Subcutaneous abdominal adipose tissue (tissue), 5 donors: ENCODE measurements around the gene FCHSD2.

Source experiments
- H3K27ac ChIP-seq: one replicate; pipeline ENCODE4 v1.7.0; 2013; ENCODE audit warnings: low read depth, mild to moderate bottlenecking, inconsistent platforms, low read length, moderate library complexity
- H3K27me3 ChIP-seq, 5 donors: one replicate each; pipeline ENCODE4 v1.7.0; 2013; ENCODE audit warnings: low read length in 5 of 5, inconsistent platforms in 1 of 5; ENCODE audit not compliant: control insufficient read depth in 5 of 5, insufficient read depth in 4 of 5
- H3K36me3 ChIP-seq, 5 donors: one replicate each; pipeline ENCODE4 v1.7.0; 2013; ENCODE audit warnings: low read length in 5 of 5; ENCODE audit not compliant: control insufficient read depth in 5 of 5, insufficient read depth in 5 of 5
- H3K4me1 ChIP-seq, 5 donors: one replicate each; pipeline ENCODE4 v1.7.0; 2013; ENCODE audit warnings: low read length in 5 of 5, mild to moderate bottlenecking in 3 of 5, moderate library complexity in 1 of 5; ENCODE audit not compliant: control insufficient read depth in 5 of 5, insufficient read depth in 5 of 5
- H3K4me3 ChIP-seq, 5 donors: one replicate each; pipeline ENCODE4 v1.7.0; 2013; ENCODE audit warnings: low read length in 5 of 5, low read depth in 1 of 5
- H3K9ac ChIP-seq, 5 donors: one replicate each; pipeline ENCODE4 v1.7.0; 2013; ENCODE audit warnings: low read length in 5 of 5, mild to moderate bottlenecking in 4 of 5, moderate library complexity in 3 of 5
- H3K9me3 ChIP-seq, 5 donors: one replicate each; pipeline ENCODE4 v1.7.0; 2013; ENCODE audit warnings: low read length in 5 of 5; ENCODE audit not compliant: control insufficient read depth in 5 of 5
- donor health status: healthy.
- donor health status: healthy.
- donor health status: healthy.
- donor health status: healthy.
- donor health status: healthy.

FCHSD2 gene

GRCh38 chr11:72824811-72825505, 317.2 kb downstream of the FCHSD2 start:
- Histone ChIP-seq H3K27ac (no peak overlapping the region), H3K4me3 (no peak overlapping the region), H3K9ac (no peak overlapping the region), H3K4me1 (peaks cover 5 to 36% (median 26%) of the 10 kb centered on the region in 5 donors), H3K36me3 (peaks cover 0 to 38% (median 0%) of the 10 kb centered on the region in 5 donors), H3K9me3 (no peaks in the 10 kb centered on the region), H3K27me3 (no peaks in the 10 kb centered on the region)

GRCh38 chr11:72824020-72824419, 318.1 kb downstream of the FCHSD2 start:
- Histone ChIP-seq H3K9ac (no peak overlapping the region), H3K27ac (no peak overlapping the region)

GRCh38 chr11:72823105-72823804, 318.9 kb downstream of the FCHSD2 start:
- H3K4me1 ChIP-seq, result peaks cover 2 to 28% (median 20%) of the 10 kb centered on the region in 5 donors
- H3K9ac ChIP-seq, result no peak overlapping the region
- H3K27me3 ChIP-seq, result no peaks in the 10 kb centered on the region
- H3K9me3 ChIP-seq, result no peaks in the 10 kb centered on the region
- peaks cover 0 to 44% (median 6%) of the 10 kb centered on the region in 5 donors for H3K36me3 ChIP-seq
- H3K27ac ChIP-seq, result no peak overlapping the region
- H3K4me3 ChIP-seq, result no peak overlapping the region

More at GRCh38 chr11:72824020-72824419, 318.1 kb downstream of the FCHSD2 start:
- Histone ChIP-seq H3K9me3 (no peaks in the 10 kb centered on the region), H3K27me3 (no peaks in the 10 kb centered on the region), H3K36me3 (peaks cover 0 to 40% (median 1%) of the 10 kb centered on the region in 5 donors), H3K4me1 (peaks cover 5 to 36% (median 26%) of the 10 kb centered on the region in 5 donors), H3K4me3 (no peak overlapping the region)

GRCh38 chr11:72821920-72822799, 320.0 kb downstream of the FCHSD2 start:
- peaks cover 0 to 18% (median 14%) of the 10 kb centered on the region in 5 donors for H3K4me1 ChIP-seq
- H3K27ac ChIP-seq, result no peak overlapping the region
- peak overlapping the region in 4 of 5 donors; percentile 65 to 75 (median 70) for H3K4me3 ChIP-seq
- peak overlapping the region in 3 of 5 donors; percentile 61 to 67 (median 66) for H3K9ac ChIP-seq
- H3K36me3 ChIP-seq, result peaks cover 0 to 54% (median 11%) of the 10 kb centered on the region in 5 donors
- H3K9me3 ChIP-seq, result no peaks in the 10 kb centered on the region
- no peaks in the 10 kb centered on the region for H3K27me3 ChIP-seq

- Histone ChIP-seq H3K27me3 (no peaks in the 10 kb centered on the region), H3K4me3 (peak overlapping the region in 4 of 5 donors; percentile 65 to 75 (median 70)), H3K4me1 (peaks cover 0 to 19% (median 15%) of the 10 kb centered on the region in 5 donors), H3K36me3 (peaks cover 0 to 50% (median 11%) of the 10 kb centered on the region in 5 donors), H3K9me3 (no peaks in the 10 kb centered on the region), H3K9ac (peak overlapping the region in 3 of 5 donors; percentile 61 to 67 (median 66)), H3K27ac (no peak overlapping the region)
These were observed 320.7 kb downstream of the FCHSD2 start for GRCh38 chr11:72821221-72821919.

- H3K4me3 ChIP-seq, result no peak overlapping the region
- peaks cover 0 to 25% (median 15%) of the 10 kb centered on the region in 5 donors for H3K4me1 ChIP-seq
- no peaks in the 10 kb centered on the region for H3K27me3 ChIP-seq
- peaks cover 0 to 45% (median 11%) of the 10 kb centered on the region in 5 donors for H3K36me3 ChIP-seq
- no peak overlapping the region for H3K9ac ChIP-seq
- no peaks in the 10 kb centered on the region for H3K9me3 ChIP-seq
- no peak overlapping the region for H3K27ac ChIP-seq
These were observed 321.5 kb downstream of the FCHSD2 start for GRCh38 chr11:72820439-72821139.

GRCh38 chr11:72818971-72819370, 323.1 kb downstream of the FCHSD2 start:
- H3K27me3 ChIP-seq, result no peaks in the 10 kb centered on the region
- peaks cover 0 to 37% (median 25%) of the 10 kb centered on the region in 5 donors for H3K4me1 ChIP-seq
- H3K4me3 ChIP-seq, result no peak overlapping the region
- H3K27ac ChIP-seq, result no peak overlapping the region
- H3K9ac ChIP-seq, result no peak overlapping the region
- peaks cover 0 to 40% (median 11%) of the 10 kb centered on the region in 5 donors for H3K36me3 ChIP-seq
- no peaks in the 10 kb centered on the region for H3K9me3 ChIP-seq

- Histone ChIP-seq H3K36me3 (peaks cover 0 to 36% (median 11%) of the 10 kb centered on the region in 5 donors), H3K9ac (no peak overlapping the region), H3K27me3 (no peaks in the 10 kb centered on the region), H3K27ac (no peak overlapping the region), H3K4me3 (no peak overlapping the region), H3K4me1 (peaks cover 4 to 47% (median 34%) of the 10 kb centered on the region in 5 donors), H3K9me3 (no peaks in the 10 kb centered on the region)
These were observed 324.2 kb downstream of the FCHSD2 start for GRCh38 chr11:72817966-72818365.
